ENCODE results near the gene BCL3. TPM values are rescaled to one million over a fixed set of nuclear protein-coding genes. Genes with fewer than 3 reads are reported as not detected.
"Not testable (repeated sequence)": the region's sequence is repeated elsewhere in the genome, so short reads cannot be mapped to it uniquely, and the experiment has no call there.

BCL3 gene
- total and polyA plus RNA-seq, 4 donors, result 29.9 to 102 (median 41.3) TPM

DNA sequence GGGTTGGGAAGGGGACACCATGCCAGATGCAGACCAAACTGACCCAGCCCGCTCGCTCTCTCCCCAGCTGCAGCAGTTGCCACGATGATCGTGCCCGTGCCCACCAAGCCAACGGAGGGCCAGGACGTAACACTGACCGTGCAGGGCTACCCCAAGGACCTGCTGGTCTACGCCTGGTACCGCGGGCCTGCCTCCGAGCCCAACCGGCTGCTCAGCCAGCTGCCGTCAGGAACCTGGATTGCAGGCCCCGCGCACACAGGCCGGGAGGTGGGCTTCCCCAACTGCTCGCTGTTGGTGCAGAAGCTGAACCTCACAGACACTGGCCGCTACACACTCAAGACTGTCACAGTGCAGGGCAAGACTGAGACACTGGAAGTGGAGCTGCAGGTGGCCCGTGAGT lies 40.7 kb upstream of the BCL3 start:
- intact Hi-C loops (cut with DNase I), result no loop called here
- WGBS, 2 donors, result 93 to 95% methylated on average over 20 of the region's 20 CpGs

DNA sequence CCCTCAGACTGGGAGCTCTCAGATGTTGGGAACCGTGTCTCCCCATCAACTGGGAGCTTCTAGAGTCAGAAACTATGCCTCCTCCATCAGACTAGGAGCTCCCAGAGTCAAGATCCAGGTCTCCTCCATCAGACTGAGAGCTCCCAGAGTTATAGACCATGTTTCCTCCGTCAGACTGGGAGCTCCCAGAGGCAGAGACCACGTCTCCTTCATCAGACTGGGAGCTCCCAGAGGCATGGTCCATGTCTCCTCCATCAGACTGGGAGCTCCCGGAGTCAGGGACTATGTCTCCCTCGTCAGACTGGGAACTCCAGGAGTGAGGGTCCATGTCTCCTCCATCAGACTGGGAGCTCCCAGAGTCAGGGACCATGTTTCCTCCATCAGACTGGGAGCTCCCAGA lies 39.6 kb upstream of the BCL3 start:
- 76 to 84% methylated on average over 5 of the region's 5 CpGs for WGBS, 2 donors
- ATAC-seq (ENCODE audit: low FRiP score) (no peak), DNase-seq (no peak)
- intact Hi-C loops (cut with DNase I), result no loop called here
- Histone ChIP-seq H3K9me3 (ENCODE audit: control insufficient read depth, low read length) (no peaks in the 10 kb centered on the region), H3K4me1 (ENCODE audit: control insufficient read depth in 1 of 2, insufficient read depth in 2 of 2, low read length in 2 of 2) (no peaks in the 10 kb centered on the region), H3K4me3 (ENCODE audit: low read length in 2 of 2) (no peak overlapping the region), H3K27ac (ENCODE audit: low read depth in 1 of 2, low read length in 2 of 2) (no peak overlapping the region), H3K36me3 (ENCODE audit: control insufficient read depth in 1 of 2, insufficient read depth in 2 of 2, low read length in 1 of 2) (no peaks in the 10 kb centered on the region), H3K27me3 (ENCODE audit: control insufficient read depth in 1 of 2, insufficient read depth in 2 of 2, low read length in 1 of 2) (no peaks in the 10 kb centered on the region)

More for the DNA sequence above, 40.7 kb upstream of the BCL3 start:
- Histone ChIP-seq H3K27me3 (ENCODE audit: control insufficient read depth in 1 of 2, insufficient read depth in 2 of 2, low read length in 1 of 2) (no peaks in the 10 kb centered on the region), H3K36me3 (ENCODE audit: control insufficient read depth in 1 of 2, insufficient read depth in 2 of 2, low read length in 1 of 2) (no peaks in the 10 kb centered on the region), H3K4me3 (ENCODE audit: low read length in 2 of 2) (no peak overlapping the region), H3K4me1 (ENCODE audit: control insufficient read depth in 1 of 2, insufficient read depth in 2 of 2, low read length in 2 of 2) (no peaks in the 10 kb centered on the region), H3K9me3 (ENCODE audit: control insufficient read depth, low read length) (no peaks in the 10 kb centered on the region), H3K27ac (ENCODE audit: low read depth in 1 of 2, low read length in 2 of 2) (no peak overlapping the region)
- DNase-seq, result no peak
- ATAC-seq (ENCODE audit: low FRiP score), result peak; percentile 19

DNA sequence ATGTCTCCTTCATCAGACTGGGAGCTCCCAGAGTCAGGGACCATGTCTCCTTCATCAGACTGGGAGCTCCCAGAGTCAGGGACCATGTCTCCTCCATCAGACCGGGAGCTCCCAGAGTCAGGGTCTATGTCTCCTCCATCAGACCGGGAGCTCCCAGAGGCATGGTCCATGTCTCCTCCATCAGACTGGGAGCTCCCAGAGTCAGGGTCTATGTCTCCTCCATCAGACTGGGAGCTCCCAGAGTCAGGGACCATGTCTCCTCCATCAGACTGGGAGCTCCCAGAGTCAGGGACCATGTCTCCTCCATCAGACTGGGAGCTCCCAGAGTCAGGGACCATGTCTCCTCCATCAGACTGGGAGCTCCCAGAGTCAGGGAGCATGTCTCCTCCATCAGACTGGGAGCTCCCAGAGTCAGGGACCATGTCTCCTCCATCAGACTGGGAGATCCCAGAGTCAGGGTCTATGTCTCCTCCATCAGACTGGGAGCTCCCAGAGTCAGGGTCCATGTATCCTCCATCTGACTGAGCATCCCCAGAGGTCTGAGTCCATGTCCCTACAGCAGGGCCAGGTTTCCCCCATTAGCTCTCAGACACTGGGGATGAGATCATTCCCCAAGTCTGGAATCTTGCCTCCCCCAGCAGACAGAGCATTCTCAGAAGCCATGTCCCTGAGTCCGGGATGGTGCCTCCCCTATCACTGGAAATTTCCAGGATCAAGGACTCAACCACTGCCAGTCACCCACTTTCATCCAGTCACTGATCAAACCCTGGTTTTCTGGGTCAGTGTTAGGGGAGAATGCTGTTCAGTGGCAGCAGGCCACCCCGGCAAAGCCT lies 38.9 kb upstream of the BCL3 start:
- H3K9me3 ChIP-seq (ENCODE audit: control insufficient read depth, low read length); H3K4me1 ChIP-seq (ENCODE audit: control insufficient read depth in 1 of 2, insufficient read depth in 2 of 2, low read length in 2 of 2); intact Hi-C loops (cut with DNase I); H3K4me3 ChIP-seq (ENCODE audit: low read length in 2 of 2); H3K27me3 ChIP-seq (ENCODE audit: control insufficient read depth in 1 of 2, insufficient read depth in 2 of 2, low read length in 1 of 2); H3K36me3 ChIP-seq (ENCODE audit: control insufficient read depth in 1 of 2, insufficient read depth in 2 of 2, low read length in 1 of 2); ATAC-seq (ENCODE audit: low FRiP score); DNase-seq; H3K27ac ChIP-seq (ENCODE audit: low read depth in 1 of 2, low read length in 2 of 2): not testable (repeated sequence)
- WGBS, 2 donors, result 85 to 88% methylated on average over 4 of the region's 4 CpGs

DNA sequence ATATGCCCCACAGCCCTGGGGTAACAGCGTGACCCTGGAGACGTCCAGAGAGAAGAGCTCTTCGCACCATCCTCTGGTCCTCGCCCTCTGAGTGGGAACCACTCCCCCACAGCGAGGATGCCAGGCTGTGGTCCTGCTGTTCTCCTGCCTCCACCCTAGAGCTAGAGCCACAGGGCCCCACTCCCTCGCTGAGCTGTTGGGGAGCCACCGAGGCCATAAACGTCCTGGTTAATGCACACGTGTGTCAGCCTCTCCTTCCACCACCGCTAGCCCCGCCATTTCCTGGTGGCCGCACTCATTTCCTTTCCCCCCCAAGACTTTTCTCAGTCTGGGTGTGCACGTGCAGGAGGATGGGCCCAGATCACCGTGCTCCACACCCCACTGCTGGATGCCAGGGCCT lies 38.0 kb upstream of the BCL3 start:
- DNase-seq (no peak), ATAC-seq (ENCODE audit: low FRiP score) (no peak)
- Histone ChIP-seq H3K9me3 (ENCODE audit: control insufficient read depth, low read length) (no peaks in the 10 kb centered on the region), H3K4me1 (ENCODE audit: control insufficient read depth in 1 of 2, insufficient read depth in 2 of 2, low read length in 2 of 2) (no peaks in the 10 kb centered on the region), H3K27ac (ENCODE audit: low read depth in 1 of 2, low read length in 2 of 2) (no peak overlapping the region), H3K4me3 (ENCODE audit: low read length in 2 of 2) (no peak overlapping the region), H3K27me3 (ENCODE audit: control insufficient read depth in 1 of 2, insufficient read depth in 2 of 2, low read length in 1 of 2) (no peaks in the 10 kb centered on the region), H3K36me3 (ENCODE audit: control insufficient read depth in 1 of 2, insufficient read depth in 2 of 2, low read length in 1 of 2) (no peaks in the 10 kb centered on the region)
- whole genome bisulfite sequencing, 2 donors, result 89 to 95% methylated on average over 14 of the region's 14 CpGs
- intact Hi-C loops (cut with DNase I), result no loop called here

DNA sequence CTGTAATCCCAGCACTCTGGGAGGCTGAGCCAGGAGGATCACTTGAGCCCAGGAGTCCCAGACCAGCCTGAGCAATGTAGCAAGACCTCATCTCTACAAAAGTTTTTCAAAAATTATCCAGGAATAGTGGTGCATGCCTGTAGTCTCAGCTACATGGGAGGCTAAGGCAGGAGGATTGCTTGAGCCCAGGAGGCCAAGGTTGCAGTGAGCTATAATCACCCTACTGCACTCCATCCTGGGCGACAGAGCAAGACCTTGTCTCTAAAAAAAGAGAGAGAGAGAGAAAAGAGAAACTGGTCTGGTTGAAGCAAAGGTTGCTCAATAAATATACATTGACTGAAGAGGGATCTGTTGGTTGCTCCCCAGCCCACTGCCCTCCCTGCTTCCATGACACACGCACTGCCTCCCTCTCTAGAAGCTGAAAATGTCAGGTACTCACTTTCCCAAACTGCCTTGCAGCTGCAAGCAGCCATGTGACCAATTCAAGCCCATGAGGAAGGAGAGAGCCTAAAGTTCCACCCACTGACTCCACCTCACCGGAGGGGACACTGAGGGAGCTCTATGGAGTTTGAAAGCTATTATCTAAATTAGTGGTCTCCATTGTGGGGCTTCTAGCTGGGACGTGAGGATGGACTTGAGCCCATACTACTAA lies 35.5 kb upstream of the BCL3 start:
- Histone ChIP-seq H3K27ac (ENCODE audit: low read depth in 1 of 2, low read length in 2 of 2) (no peak overlapping the region), H3K4me1 (ENCODE audit: control insufficient read depth in 1 of 2, insufficient read depth in 2 of 2, low read length in 2 of 2) (no peaks in the 10 kb centered on the region), H3K4me3 (ENCODE audit: low read length in 2 of 2) (no peak overlapping the region), H3K27me3 (ENCODE audit: control insufficient read depth in 1 of 2, insufficient read depth in 2 of 2, low read length in 1 of 2) (no peaks in the 10 kb centered on the region), H3K9me3 (ENCODE audit: control insufficient read depth, low read length) (no peaks in the 10 kb centered on the region), H3K36me3 (ENCODE audit: control insufficient read depth in 1 of 2, insufficient read depth in 2 of 2, low read length in 1 of 2) (no peaks in the 10 kb centered on the region)
- intact Hi-C loops (cut with DNase I), result no loop called here
- ATAC-seq (ENCODE audit: low FRiP score) (no peak), DNase-seq (no peak)
- 48 to 50% methylated on average over 4 of the region's 4 CpGs for WGBS, 2 donors

DNA sequence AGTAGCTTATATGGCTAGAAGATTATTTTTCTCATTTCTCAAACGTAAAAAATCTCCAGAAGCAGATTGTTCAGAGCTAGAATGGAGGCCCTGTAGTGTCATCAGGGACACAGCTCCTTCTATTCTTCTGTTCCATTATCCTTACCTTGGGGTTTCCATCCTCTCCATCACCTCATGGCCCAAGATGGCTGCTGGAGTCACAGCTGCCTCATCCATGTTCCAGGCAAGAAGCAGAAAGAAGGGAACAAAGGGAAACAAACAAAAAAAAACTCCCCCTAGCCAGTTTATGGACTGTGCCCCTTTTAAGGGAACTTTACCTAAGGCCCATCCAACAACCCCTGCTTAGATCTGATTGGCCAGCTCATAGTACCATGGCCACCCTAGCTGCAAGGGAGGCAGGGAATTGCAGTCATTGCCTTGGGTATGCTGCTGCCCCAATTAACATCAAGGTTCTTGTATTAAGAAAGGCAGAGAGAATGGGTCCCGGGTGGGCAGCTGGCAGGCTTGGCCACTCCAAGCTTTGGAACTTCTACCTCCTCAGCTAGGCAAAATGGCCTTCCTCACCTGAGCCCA lies 33.8 kb upstream of the BCL3 start:
- ATAC-seq (ENCODE audit: low FRiP score) (no peak), DNase-seq (no peak)
- intact Hi-C loops (cut with DNase I), result no loop called here
- Histone ChIP-seq H3K36me3 (ENCODE audit: control insufficient read depth in 1 of 2, insufficient read depth in 2 of 2, low read length in 1 of 2) (no peaks in the 10 kb centered on the region), H3K27me3 (ENCODE audit: control insufficient read depth in 1 of 2, insufficient read depth in 2 of 2, low read length in 1 of 2) (no peaks in the 10 kb centered on the region), H3K9me3 (ENCODE audit: control insufficient read depth, low read length) (no peaks in the 10 kb centered on the region), H3K4me1 (ENCODE audit: control insufficient read depth in 1 of 2, insufficient read depth in 2 of 2, low read length in 2 of 2) (no peaks in the 10 kb centered on the region), H3K4me3 (ENCODE audit: low read length in 2 of 2) (no peak overlapping the region), H3K27ac (ENCODE audit: low read depth in 1 of 2, low read length in 2 of 2) (no peak overlapping the region)
- WGBS, 2 donors, result 44 to 49% methylated on average over 2 of the region's 2 CpGs

DNA sequence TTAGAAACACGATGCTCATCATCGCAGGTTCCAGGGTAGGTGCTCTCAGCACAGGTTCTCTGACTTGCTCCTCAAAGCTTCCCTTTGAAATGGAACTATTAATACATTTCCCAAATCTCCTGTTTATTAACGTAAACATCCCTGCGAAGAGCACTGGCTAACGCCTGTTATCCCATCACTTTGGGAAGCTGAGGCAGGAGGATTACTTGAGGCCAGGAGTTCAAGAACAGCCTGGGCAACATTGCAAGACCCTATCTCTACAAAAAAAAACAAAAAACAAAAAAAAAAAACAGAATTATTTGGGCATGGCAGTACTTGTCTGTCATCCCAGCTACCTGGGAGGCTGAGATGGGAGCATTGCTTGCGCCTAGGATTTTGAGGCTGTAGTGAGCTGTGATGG lies 30.9 kb upstream of the BCL3 start:
- no peaks in the 10 kb centered on the region for H3K27me3 ChIP-seq (ENCODE audit: control insufficient read depth in 1 of 2, insufficient read depth in 2 of 2, low read length in 1 of 2)
- H3K4me1 ChIP-seq (ENCODE audit: control insufficient read depth in 1 of 2, insufficient read depth in 2 of 2, low read length in 2 of 2), result no peaks in the 10 kb centered on the region
- H3K4me3 ChIP-seq (ENCODE audit: low read length in 2 of 2), result no peak overlapping the region
- H3K27ac ChIP-seq (ENCODE audit: low read depth in 1 of 2, low read length in 2 of 2), result no peak overlapping the region
- no peak for DNase-seq
- intact Hi-C loops (cut with DNase I), result no loop called here
- H3K9me3 ChIP-seq (ENCODE audit: control insufficient read depth, low read length), result no peaks in the 10 kb centered on the region
- no peak for ATAC-seq (ENCODE audit: low FRiP score)
- WGBS, 2 donors, result 91 to 96% methylated on average over 6 of the region's 6 CpGs
- H3K36me3 ChIP-seq (ENCODE audit: control insufficient read depth in 1 of 2, insufficient read depth in 2 of 2, low read length in 1 of 2), result no peaks in the 10 kb centered on the region

DNA sequence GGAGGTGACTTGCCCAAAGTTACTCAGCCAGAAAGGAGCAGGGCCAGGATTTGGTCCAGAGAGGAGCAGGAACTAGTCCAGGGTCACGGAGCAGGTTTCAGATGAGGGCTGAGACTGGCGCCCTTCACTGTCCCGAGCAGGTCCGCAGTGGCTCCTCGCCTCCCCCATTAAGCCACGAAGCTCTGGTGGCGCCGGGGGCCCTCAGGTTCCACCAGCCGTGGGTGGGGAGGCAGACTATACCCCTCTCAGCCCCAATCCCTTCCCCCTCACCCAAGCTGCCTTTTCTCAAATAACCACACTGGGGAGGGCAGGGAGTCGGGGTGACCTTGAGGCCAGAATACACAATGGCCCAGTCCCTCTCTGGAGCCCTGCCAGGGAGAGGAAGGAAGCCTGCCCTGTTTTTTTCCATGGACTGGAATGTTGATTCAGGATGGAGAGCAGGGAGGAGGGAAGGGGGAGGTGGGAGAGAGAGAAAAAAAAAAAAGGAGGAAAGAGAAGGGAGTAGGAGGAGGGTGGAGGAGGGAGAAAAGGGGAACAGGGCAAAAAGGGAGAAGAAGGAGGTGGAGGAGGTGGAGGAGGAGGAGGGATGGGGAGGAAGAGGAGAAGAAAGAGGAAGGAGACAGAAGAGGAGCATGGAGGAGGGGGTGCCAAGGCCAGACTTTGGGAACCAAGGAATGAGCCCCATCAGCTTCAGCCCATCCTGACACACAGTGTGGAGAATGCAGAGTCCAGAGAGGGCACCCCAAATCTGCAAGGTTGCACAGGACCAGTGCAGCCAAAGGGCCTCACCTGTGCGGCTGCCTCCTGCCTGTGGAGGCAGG lies 29.9 kb upstream of the BCL3 start:
- Histone ChIP-seq H3K36me3 (ENCODE audit: control insufficient read depth in 1 of 2, insufficient read depth in 2 of 2, low read length in 1 of 2) (no peaks in the 10 kb centered on the region), H3K9me3 (ENCODE audit: control insufficient read depth, low read length) (no peaks in the 10 kb centered on the region), H3K27ac (ENCODE audit: low read depth in 1 of 2, low read length in 2 of 2) (peak overlapping the region in 1 of 2 donors; percentile 39), H3K4me3 (ENCODE audit: low read length in 2 of 2) (no peak overlapping the region), H3K27me3 (ENCODE audit: control insufficient read depth in 1 of 2, insufficient read depth in 2 of 2, low read length in 1 of 2) (no peaks in the 10 kb centered on the region), H3K4me1 (ENCODE audit: control insufficient read depth in 1 of 2, insufficient read depth in 2 of 2, low read length in 2 of 2) (no peaks in the 10 kb centered on the region)
- DNase-seq (peak; percentile 87 to 91), ATAC-seq (ENCODE audit: low FRiP score) (peak; percentile 83)
- intact Hi-C loops (cut with DNase I), result no loop called here
- 9 to 11% methylated on average over 11 of the region's 11 CpGs for WGBS, 2 donors

Data from aorta (tissue), 5 donors.